DND-41 (cell line): ENCODE data around the gene PDS5B.

ENCODE experiments used
- ATAC-seq: fragments of 200-7000 bp; cut with Tn5 transposase; 3 replicates; pipeline ENCODE4 v1.9.1; 2021; ENCODE audit warnings: low read depth; ENCODE audit not compliant: insufficient read depth
- DNase-seq: peaks from one replicate; pipeline ENCODE4 v3.0.0-alpha.2; 2020
- H2AFZ ChIP-seq: 2 replicates; pipeline ENCODE4 v1.6.0; 2012; ENCODE audit warnings: low read depth, low read length
- H3K27ac ChIP-seq: 2 replicates; pipeline ENCODE4 v1.5.1; 2012; ENCODE audit warnings: low read length, inconsistent platforms
- H3K27me3 ChIP-seq: fragments of 200-600 bp; sonication (generic); 2 replicates; pipeline ENCODE4 v1.6.0; 2012; ENCODE audit warnings: low read length, mild to moderate bottlenecking, inconsistent platforms; ENCODE audit not compliant: insufficient read depth, poor library complexity
- H3K36me3 ChIP-seq: 2 replicates; pipeline ENCODE4 v1.5.1; 2012; ENCODE audit warnings: low read length, inconsistent platforms; ENCODE audit not compliant: insufficient read depth
- H3K4me1 ChIP-seq: 2 replicates; pipeline ENCODE4 v1.5.1; 2012; ENCODE audit warnings: mild to moderate bottlenecking, low read length; ENCODE audit not compliant: insufficient read depth
- H3K4me2 ChIP-seq: 2 replicates; pipeline ENCODE4 v1.6.0; 2012; ENCODE audit warnings: mild to moderate bottlenecking, moderate library complexity, low read length, inconsistent platforms; ENCODE audit not compliant: insufficient read depth
- H3K4me3 ChIP-seq, 2 experiments: fragments of 200-600 bp in 1 of 2; shearing (Covaris generic) in 1 of 2; 2 replicates each; pipeline ENCODE4 v1.5.1; 2012 to 2016; ENCODE audit warnings: inconsistent platforms in 2 of 2, low read length in 2 of 2, mild to moderate bottlenecking in 2 of 2, low read depth in 1 of 2, moderate library complexity in 1 of 2
- H3K79me2 ChIP-seq: 2 replicates; pipeline ENCODE4 v1.6.0; 2012; ENCODE audit warnings: low read length, inconsistent platforms; ENCODE audit not compliant: insufficient read depth
- H3K9ac ChIP-seq: 2 replicates; pipeline ENCODE4 v1.6.0; 2012; ENCODE audit warnings: low read depth, mild to moderate bottlenecking, inconsistent platforms, low read length, moderate library complexity
- H3K9me3 ChIP-seq: 2 replicates; pipeline ENCODE4 v1.5.1; 2012; ENCODE audit warnings: low read length, moderate library complexity, mild to moderate bottlenecking, inconsistent platforms; ENCODE audit not compliant: insufficient read depth, severe bottlenecking
- H4K20me1 ChIP-seq: 2 replicates; pipeline ENCODE4 v1.6.0; 2012; ENCODE audit warnings: low read length; ENCODE audit not compliant: insufficient read depth
- EZH2 ChIP-seq: IDR thresholded peaks from 3 replicates; pipeline ENCODE4 v1.6.1; 2012; ENCODE audit warnings: borderline replicate concordance, low read depth, mild to moderate bottlenecking, moderate library complexity, low read length, inconsistent platforms; ENCODE audit not compliant: severe bottlenecking
- TF ChIP-seq, protein P1 (sequence below): IDR thresholded peaks from 2 replicates; pipeline ENCODE4 v1.5.1; 2012; ENCODE audit warnings: borderline replicate concordance, low read length, moderate library complexity, mild to moderate bottlenecking; ENCODE audit not compliant: poor library complexity, severe bottlenecking; ENCODE audit errors: extremely low read depth

The PDS5B gene

DNA sequence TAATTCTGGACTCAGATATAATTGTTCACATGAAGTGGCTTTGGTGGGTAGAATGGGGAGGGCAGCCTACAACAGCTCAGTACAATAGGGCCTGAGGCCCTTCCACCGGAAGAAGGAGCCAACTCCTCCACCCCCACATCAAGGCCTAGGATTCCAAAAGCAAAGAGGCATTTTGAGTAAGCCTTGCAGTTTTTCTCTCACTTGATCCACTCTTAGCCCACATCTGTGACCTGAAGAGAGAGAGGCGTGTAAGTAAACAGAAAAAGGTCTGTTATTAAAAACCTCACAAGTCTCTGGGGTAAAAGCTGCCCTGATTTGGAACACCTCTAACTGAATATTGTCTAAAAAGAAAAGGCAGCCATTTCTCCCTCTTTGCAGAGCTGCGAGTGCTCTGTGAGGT is 215.9 kb downstream of the PDS5B start:
- ATAC-seq (peak; percentile 49), DNase-seq (no peak)
- Histone ChIP-seq H3K4me1 (no peaks in the 10 kb centered on the region), H3K36me3 (no peaks in the 10 kb centered on the region), H3K27me3 (no peaks in the 10 kb centered on the region), H3K27ac (no peak overlapping the region), H3K79me2 (no peaks in the 10 kb centered on the region), H3K4me2 (no peak overlapping the region), H4K20me1 (no peaks in the 10 kb centered on the region), H2AFZ (no peak overlapping the region), H3K4me3 (no peak overlapping the region), H3K9ac (no peak overlapping the region), H3K9me3 (no peaks in the 10 kb centered on the region)
- TF ChIP-seq, protein P1, sequence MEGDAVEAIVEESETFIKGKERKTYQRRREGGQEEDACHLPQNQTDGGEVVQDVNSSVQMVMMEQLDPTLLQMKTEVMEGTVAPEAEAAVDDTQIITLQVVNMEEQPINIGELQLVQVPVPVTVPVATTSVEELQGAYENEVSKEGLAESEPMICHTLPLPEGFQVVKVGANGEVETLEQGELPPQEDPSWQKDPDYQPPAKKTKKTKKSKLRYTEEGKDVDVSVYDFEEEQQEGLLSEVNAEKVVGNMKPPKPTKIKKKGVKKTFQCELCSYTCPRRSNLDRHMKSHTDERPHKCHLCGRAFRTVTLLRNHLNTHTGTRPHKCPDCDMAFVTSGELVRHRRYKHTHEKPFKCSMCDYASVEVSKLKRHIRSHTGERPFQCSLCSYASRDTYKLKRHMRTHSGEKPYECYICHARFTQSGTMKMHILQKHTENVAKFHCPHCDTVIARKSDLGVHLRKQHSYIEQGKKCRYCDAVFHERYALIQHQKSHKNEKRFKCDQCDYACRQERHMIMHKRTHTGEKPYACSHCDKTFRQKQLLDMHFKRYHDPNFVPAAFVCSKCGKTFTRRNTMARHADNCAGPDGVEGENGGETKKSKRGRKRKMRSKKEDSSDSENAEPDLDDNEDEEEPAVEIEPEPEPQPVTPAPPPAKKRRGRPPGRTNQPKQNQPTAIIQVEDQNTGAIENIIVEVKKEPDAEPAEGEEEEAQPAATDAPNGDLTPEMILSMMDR = no peak
- no peak for TF ChIP-seq EZH2

DNA sequence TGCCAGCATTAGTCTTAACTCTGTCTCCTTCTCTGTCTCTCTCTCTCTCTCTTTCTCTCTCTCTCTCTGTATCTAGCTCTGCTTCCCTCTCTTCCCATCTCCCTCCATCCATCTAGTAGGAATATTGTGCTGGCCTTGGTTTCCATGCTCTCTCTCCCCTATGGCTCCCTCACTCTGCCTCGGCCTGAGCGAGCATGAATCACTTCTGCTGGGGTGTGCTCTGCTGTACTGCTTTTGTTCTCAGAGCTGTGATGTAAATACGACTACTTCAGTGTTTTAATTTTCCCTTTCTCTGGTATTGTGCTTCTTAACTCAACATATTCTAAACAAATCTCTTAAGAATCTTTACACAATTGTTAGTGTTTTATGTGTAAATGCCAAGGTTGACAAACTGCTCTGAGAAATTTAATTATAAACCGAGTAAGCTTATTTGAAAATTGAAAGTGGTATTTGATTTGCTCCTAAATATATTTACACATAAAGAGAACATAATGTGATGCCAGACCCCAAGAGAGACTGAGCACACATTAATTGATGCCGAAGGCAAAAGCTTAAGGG is 218.5 kb downstream of the PDS5B start:
- H2AFZ ChIP-seq = no peak overlapping the region
- ATAC-seq = no peak
- TF ChIP-seq, protein P1 = no peak
- no peak for TF ChIP-seq EZH2

DNA sequence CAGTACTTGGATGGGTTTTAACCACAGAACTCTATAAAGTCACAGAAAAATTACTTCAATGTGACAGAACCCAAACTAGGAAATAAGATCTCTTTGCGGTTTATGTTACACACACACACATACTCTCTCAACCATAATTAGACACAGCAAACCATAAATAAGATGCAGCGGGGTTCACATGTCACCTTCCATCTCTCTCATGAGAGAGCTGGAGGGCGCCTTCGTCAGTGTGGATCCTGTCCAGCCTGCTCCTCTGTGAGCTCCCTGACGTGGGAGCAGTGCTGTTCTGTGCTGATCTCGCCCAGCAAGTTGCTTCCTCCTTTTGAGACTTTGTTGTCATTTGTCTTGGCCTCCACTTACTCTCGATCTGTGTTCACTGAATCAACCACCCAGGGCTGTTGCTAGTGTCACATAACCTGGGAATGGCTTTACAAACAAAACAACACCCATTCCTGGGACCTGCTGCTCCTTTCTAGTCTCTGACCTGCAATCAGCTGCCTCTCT is 225.1 kb downstream of the PDS5B start:
- H3K9me3 ChIP-seq = no peaks in the 10 kb centered on the region
- no peaks in the 10 kb centered on the region for H3K36me3 ChIP-seq
- no peaks in the 10 kb centered on the region for H3K27me3 ChIP-seq
- H3K4me1 ChIP-seq = no peaks in the 10 kb centered on the region
- H3K4me3 ChIP-seq = no peak overlapping the region
- H3K9ac ChIP-seq = no peak overlapping the region
- H3K79me2 ChIP-seq = no peaks in the 10 kb centered on the region
- ATAC-seq (no peak), DNase-seq (no peak)
- H2AFZ ChIP-seq = no peak overlapping the region
- no peaks in the 10 kb centered on the region for H4K20me1 ChIP-seq
- TF ChIP-seq EZH2 = no peak
- TF ChIP-seq, protein P1 = no peak
- H3K4me2 ChIP-seq = no peak overlapping the region
- no peak overlapping the region for H3K27ac ChIP-seq

More for the DNA sequence above, 218.5 kb downstream of the PDS5B start:
- Histone ChIP-seq H3K27ac (no peak overlapping the region), H3K79me2 (no peaks in the 10 kb centered on the region), H3K4me3 (no peak overlapping the region), H3K4me1 (no peaks in the 10 kb centered on the region), H4K20me1 (no peaks in the 10 kb centered on the region), H3K27me3 (no peaks in the 10 kb centered on the region), H3K9me3 (no peaks in the 10 kb centered on the region), H3K36me3 (no peaks in the 10 kb centered on the region), H3K4me2 (no peak overlapping the region), H3K9ac (no peak overlapping the region)
- DNase-seq = no peak
